BE2C (cell line): ENCODE results near the gene TREM2.

Experiments
- DNase-seq: peaks from one replicate; pipeline ENCODE4 v3.0.0-alpha.2; 2020
- H3K27me3 ChIP-seq: fragments of 250-450 bp; sonication (Bioruptor Pico); 2 replicates; pipeline ENCODE4 v1.5.1; 2020; ENCODE audit warnings: mild to moderate bottlenecking
- H3K36me3 ChIP-seq: fragments of 250-450 bp; sonication (Bioruptor Pico); 2 replicates; pipeline ENCODE4 v1.5.1; 2020; ENCODE audit warnings: mild to moderate bottlenecking
- H3K4me1 ChIP-seq: fragments of 250-450 bp; sonication (Bioruptor Pico); 2 replicates; pipeline ENCODE4 v1.5.1; 2020
- H3K4me3 ChIP-seq: 2 replicates; pipeline ENCODE4 v1.5.1; 2011; ENCODE audit warnings: low read depth, low read length
- H3K9me3 ChIP-seq: fragments of 250-450 bp; sonication (Bioruptor Pico); 2 replicates; pipeline ENCODE4 v1.5.1; 2020
- TF ChIP-seq, protein P1 (sequence below): IDR thresholded peaks from 2 replicates; pipeline ENCODE4 v1.5.1; 2012; ENCODE audit warnings: mild to moderate bottlenecking, low read depth, low read length

Gene TREM2

DNA sequence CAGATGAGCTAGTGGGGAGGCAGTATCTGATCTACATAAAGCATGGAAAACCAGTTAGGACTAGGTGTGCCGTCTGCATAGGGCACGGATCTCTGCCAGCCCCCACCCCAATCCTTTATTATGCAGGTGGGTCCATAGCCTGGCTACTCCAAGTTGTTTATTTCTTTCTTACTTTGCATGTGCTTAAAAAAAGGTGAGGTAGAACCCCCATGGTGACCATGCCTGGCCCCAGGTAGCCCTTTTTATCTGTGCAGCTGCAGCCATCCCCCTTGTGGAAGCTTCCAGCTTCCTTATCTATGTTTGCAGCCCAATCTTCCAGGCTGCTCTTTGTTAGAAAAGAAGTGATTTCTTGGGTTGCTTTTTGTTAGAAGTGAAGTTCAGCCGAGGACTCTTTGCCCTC, 9.0 kb upstream of the TREM2 start:
- no peaks in the 10 kb centered on the region for H3K9me3 ChIP-seq
- H3K36me3 ChIP-seq, result no peaks in the 10 kb centered on the region
- TF ChIP-seq, protein P1, sequence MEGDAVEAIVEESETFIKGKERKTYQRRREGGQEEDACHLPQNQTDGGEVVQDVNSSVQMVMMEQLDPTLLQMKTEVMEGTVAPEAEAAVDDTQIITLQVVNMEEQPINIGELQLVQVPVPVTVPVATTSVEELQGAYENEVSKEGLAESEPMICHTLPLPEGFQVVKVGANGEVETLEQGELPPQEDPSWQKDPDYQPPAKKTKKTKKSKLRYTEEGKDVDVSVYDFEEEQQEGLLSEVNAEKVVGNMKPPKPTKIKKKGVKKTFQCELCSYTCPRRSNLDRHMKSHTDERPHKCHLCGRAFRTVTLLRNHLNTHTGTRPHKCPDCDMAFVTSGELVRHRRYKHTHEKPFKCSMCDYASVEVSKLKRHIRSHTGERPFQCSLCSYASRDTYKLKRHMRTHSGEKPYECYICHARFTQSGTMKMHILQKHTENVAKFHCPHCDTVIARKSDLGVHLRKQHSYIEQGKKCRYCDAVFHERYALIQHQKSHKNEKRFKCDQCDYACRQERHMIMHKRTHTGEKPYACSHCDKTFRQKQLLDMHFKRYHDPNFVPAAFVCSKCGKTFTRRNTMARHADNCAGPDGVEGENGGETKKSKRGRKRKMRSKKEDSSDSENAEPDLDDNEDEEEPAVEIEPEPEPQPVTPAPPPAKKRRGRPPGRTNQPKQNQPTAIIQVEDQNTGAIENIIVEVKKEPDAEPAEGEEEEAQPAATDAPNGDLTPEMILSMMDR, result no peak
- 0 out of 2 replicates have a peak, but pooled peaks cover 2% of the 10 kb centered on the region for H3K27me3 ChIP-seq
- no peak for DNase-seq
- no peaks in the 10 kb centered on the region for H3K4me1 ChIP-seq
- H3K4me3 ChIP-seq, result no peak overlapping the region

DNA sequence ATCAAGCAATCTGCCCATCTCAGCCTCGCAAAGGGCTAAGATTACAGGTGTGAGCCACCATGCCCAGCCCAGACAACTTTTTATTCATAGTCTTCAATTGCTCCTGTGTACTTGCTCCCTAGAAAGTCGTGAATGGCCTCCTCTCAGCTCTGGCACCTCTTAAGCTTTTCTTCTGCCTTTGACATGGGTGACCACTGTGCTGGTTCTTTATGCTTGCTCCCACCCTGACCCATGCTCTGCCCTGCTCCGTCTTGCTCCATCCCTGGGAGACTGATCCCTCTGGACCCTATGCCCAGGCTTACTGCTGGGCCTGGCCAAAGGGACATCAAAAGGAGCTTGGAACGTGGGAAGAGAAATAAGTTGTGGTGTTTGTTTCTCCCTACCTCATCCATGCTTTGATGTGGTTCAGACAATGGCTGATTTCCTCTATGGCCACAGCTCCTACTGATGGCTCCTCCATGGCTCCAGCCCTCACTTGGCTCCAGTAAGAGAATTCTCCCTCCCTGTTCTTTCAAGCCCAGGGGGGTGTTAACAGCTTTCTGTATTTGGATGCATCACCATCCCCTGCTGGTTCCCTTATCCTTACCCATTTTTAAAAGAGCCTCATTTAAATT, 7.7 kb upstream of the TREM2 start:
- Histone ChIP-seq H3K9me3 (no peaks in the 10 kb centered on the region), H3K4me3 (no peak overlapping the region), H3K27me3 (no peaks in the 10 kb centered on the region), H3K36me3 (no peaks in the 10 kb centered on the region), H3K4me1 (no peaks in the 10 kb centered on the region)
- TF ChIP-seq, protein P1, result no peak
- no peak for DNase-seq

DNA sequence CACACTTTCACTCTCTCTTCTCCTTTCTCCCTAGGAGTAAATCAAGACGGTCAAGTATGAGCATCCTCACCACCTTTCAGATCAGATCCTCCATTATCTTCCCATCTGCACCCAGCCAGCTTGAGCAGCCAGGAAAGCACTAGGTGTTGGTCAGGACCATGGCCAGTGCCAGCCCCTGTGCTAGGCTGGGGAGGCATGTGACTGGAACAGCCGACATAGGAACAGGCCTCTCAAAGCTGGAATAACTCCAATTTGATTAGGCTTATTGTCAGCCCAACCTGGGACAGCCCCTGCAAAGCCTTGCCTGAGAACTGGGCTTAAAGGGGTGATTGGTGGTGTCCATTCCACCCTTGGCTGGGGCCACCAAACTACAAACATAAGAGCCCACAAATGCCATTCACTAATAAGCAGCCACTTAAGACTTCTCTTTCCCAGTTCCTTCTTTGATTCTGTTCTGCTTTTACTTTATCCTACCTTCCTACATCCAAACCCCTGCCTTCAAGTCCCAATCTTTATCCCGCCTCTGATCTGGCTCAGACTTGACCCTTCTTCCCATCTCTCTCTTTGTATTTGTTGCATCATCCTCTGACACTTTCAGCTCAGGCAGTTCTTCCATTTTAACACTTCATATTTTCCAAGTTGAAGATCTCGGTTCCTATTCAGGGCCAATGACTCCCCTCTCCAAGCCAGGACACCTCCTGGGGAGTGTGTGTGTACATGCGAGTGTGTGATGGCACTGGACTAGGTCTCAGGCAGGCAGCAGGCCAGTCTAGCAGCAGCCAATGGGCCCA, 4.5 kb upstream of the TREM2 start:
- H3K9me3 ChIP-seq, result no peaks in the 10 kb centered on the region
- DNase-seq, result no peak
- TF ChIP-seq, protein P1, result no peak
- no peaks in the 10 kb centered on the region for H3K36me3 ChIP-seq
- H3K4me3 ChIP-seq, result no peak overlapping the region
- no peaks in the 10 kb centered on the region for H3K4me1 ChIP-seq
- no peaks in the 10 kb centered on the region for H3K27me3 ChIP-seq

DNA sequence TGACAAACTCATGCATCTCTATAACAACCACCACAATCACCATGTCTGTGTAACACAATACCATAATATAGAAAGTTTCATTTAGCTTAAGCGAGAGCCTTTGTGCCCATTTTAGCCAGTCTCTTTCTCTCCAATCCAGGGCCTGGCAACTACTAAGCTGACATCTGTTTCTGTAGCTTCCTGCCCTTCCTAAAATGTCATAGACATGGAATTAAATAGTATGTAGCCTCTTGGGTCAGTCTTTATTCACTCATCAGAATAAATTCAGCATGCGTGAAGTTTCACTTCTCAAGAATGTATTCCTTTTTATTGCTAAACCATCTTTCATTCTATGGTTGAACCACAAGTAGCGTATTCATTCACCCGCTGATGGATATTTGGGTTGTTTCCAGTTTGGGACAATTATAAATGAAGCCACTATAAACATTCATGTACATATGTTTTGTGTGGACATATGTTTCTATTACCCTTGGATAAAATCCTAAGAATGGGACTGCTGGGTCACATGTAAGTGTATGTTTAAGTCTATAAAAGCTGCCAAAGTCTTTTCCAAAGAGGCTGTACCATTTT, 1.7 kb upstream of the TREM2 start:
- Histone ChIP-seq H3K27me3 (no peaks in the 10 kb centered on the region; the same call in 1 of the 2 replicates), H3K4me1 (no peaks in the 10 kb centered on the region), H3K36me3 (no peaks in the 10 kb centered on the region), H3K4me3 (no peak overlapping the region), H3K9me3 (no peaks in the 10 kb centered on the region)
- DNase-seq, result no peak
- TF ChIP-seq, protein P1, result no peak

DNA sequence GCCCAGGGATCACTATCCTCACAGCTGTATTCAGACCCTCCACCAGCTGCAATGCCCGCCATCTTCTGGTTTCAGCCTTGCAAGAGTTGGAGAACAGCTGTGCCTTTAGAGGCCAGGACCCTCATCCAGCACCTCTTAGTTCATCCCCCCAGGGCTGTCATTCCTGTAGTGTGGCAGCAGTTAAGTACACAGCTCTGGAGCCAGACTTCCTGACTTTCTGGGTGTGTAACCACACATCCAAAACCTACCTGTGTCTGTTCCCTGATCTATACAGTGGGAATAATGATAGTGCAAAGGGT, 452 bp upstream of the TREM2 start:
- TF ChIP-seq, protein P1, result no peak
- no peak for DNase-seq
- Histone ChIP-seq H3K36me3 (no peaks in the 10 kb centered on the region), H3K4me3 (no peak overlapping the region), H3K4me1 (no peaks in the 10 kb centered on the region), H3K9me3 (no peaks in the 10 kb centered on the region), H3K27me3 (no peaks in the 10 kb centered on the region; the same call in 1 of the 2 replicates)
